ENCODE measurements around the gene XRCC3. TPM values are rescaled to one million over a fixed set of nuclear protein-coding genes. Genes with fewer than 3 reads are reported as not detected.

Gene XRCC3
- total RNA-seq, 6 donors from 2014 or later: 2.4 to 16.8 (median 5.8) TPM

- peaks cover 0 to 21% (median 12%) of the 10 kb centered on the region in 4 donors for H3K4me1 ChIP-seq
- H3K36me3 ChIP-seq: peaks cover 17 to 82% (median 55%) of the 10 kb centered on the region in 4 donors
- H3K4me3 ChIP-seq: no peak overlapping the region
- TF ChIP-seq POLR2A (IDR thresholded peaks at IDR 0.05) (no peak), POLR2AphosphoS5 (IDR thresholded peaks at IDR 0.05) (no peak), EP300 (IDR thresholded peaks at IDR 0.05) (no peak)
- TF ChIP-seq, protein P1, sequence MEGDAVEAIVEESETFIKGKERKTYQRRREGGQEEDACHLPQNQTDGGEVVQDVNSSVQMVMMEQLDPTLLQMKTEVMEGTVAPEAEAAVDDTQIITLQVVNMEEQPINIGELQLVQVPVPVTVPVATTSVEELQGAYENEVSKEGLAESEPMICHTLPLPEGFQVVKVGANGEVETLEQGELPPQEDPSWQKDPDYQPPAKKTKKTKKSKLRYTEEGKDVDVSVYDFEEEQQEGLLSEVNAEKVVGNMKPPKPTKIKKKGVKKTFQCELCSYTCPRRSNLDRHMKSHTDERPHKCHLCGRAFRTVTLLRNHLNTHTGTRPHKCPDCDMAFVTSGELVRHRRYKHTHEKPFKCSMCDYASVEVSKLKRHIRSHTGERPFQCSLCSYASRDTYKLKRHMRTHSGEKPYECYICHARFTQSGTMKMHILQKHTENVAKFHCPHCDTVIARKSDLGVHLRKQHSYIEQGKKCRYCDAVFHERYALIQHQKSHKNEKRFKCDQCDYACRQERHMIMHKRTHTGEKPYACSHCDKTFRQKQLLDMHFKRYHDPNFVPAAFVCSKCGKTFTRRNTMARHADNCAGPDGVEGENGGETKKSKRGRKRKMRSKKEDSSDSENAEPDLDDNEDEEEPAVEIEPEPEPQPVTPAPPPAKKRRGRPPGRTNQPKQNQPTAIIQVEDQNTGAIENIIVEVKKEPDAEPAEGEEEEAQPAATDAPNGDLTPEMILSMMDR (IDR thresholded peaks at IDR 0.05): no peak
- DNase-seq (no peak), ATAC-seq (ENCODE audit: low FRiP score in 2 of 2) (no peak)
- 93 to 94% methylated on average over 16 to 23 of the region's 23 CpGs for WGBS, 2 donors
- H3K27ac ChIP-seq: no peak overlapping the region
- no peaks in the 10 kb centered on the region for H3K9me3 ChIP-seq
- no peaks in the 10 kb centered on the region for H3K27me3 ChIP-seq
These were observed 19.0 kb upstream of the XRCC3 start for GRCh38 chr14:103734081-103734888.

DNA sequence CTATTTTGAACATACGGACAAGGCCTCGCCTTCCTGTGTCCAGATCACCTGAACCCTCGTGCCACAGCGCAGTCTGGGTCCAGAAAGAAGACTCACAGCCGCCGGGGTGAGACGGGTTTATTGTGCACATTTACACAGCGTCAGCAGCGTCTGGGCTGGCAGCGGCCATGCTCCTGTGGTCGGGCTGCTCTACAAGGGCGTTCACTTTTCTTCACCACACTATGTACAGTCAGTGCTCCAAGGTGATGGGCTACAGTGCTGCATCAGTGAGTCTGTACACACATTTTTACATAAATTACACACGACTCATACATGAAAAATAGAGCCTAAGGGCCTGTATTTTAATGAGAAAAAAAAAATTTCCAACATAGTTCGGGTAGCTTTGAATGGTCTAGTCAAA lies 18.4 kb upstream of the XRCC3 start:
- WGBS, 2 donors: 91 to 92% methylated on average over 14 of the region's 14 CpGs
- TF ChIP-seq POLR2AphosphoS5 (IDR thresholded peaks at IDR 0.05): no peak
- TF ChIP-seq, protein P1 (IDR thresholded peaks at IDR 0.05): no peak
- TF ChIP-seq POLR2A (IDR thresholded peaks at IDR 0.05): no peak
- TF ChIP-seq EP300 (IDR thresholded peaks at IDR 0.05): no peak
- no peaks in the 10 kb centered on the region for H3K27me3 ChIP-seq
- DNase-seq (no peak), ATAC-seq (ENCODE audit: low FRiP score in 2 of 2) (no peak)
- H3K4me3 ChIP-seq: no peak overlapping the region
- H3K9me3 ChIP-seq: no peaks in the 10 kb centered on the region
- H3K4me1 ChIP-seq: peaks cover 0 to 22% (median 16%) of the 10 kb centered on the region in 4 donors
- H3K27ac ChIP-seq: no peak overlapping the region
- peaks cover 22 to 82% (median 55%) of the 10 kb centered on the region in 4 donors for H3K36me3 ChIP-seq

DNA sequence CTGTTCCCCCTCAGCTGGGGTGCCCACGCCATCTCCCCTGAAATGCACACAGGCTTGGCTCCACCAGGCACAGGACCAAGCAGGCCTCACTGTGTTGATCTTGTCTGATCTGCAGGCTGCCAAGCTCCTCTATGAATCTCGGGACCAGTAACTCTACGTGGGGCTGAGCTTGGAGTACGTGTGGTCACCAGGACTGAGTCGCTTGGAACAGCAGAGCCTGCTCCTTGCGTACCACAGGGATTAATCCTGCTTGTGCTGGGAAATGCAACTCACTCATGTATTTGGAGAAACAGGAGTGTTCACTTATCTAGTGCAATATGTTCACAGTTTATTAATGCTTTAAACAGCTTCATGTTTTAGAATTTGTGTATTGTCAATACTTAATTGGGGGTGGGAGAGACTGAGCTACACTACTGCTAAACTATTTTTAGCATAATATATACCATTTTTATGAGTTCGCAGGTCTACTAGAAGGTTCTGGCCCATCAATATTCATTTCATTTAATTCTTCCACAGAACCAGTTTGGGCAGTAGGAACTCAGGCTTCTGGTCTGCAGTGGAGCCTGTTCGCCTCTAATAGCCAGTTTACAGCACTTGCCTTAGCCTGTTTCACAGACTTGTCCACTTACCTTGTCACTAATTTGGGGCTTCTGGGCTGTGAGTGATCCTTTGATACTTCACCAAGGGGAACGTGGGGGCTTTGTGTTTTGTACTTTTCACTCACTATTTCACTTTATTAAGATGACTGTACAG lies 17.8 kb upstream of the XRCC3 start:
- no peak for TF ChIP-seq POLR2A (IDR thresholded peaks at IDR 0.05)
- TF ChIP-seq POLR2AphosphoS5 (IDR thresholded peaks at IDR 0.05): no peak
- TF ChIP-seq EP300 (IDR thresholded peaks at IDR 0.05): no peak
- TF ChIP-seq, protein P1 (IDR thresholded peaks at IDR 0.05): no peak
- ATAC-seq (ENCODE audit: low FRiP score in 2 of 2) (no peak), DNase-seq (no peak)
- peaks cover 22 to 82% (median 54%) of the 10 kb centered on the region in 4 donors for H3K36me3 ChIP-seq
- H3K9me3 ChIP-seq: no peaks in the 10 kb centered on the region
- WGBS, 2 donors: 90 to 91% methylated on average over 8 to 9 of the region's 9 CpGs
- peaks cover 3 to 28% (median 19%) of the 10 kb centered on the region in 4 donors for H3K4me1 ChIP-seq
- no peak overlapping the region for H3K27ac ChIP-seq
- no peak overlapping the region for H3K4me3 ChIP-seq
- H3K27me3 ChIP-seq: no peaks in the 10 kb centered on the region

DNA sequence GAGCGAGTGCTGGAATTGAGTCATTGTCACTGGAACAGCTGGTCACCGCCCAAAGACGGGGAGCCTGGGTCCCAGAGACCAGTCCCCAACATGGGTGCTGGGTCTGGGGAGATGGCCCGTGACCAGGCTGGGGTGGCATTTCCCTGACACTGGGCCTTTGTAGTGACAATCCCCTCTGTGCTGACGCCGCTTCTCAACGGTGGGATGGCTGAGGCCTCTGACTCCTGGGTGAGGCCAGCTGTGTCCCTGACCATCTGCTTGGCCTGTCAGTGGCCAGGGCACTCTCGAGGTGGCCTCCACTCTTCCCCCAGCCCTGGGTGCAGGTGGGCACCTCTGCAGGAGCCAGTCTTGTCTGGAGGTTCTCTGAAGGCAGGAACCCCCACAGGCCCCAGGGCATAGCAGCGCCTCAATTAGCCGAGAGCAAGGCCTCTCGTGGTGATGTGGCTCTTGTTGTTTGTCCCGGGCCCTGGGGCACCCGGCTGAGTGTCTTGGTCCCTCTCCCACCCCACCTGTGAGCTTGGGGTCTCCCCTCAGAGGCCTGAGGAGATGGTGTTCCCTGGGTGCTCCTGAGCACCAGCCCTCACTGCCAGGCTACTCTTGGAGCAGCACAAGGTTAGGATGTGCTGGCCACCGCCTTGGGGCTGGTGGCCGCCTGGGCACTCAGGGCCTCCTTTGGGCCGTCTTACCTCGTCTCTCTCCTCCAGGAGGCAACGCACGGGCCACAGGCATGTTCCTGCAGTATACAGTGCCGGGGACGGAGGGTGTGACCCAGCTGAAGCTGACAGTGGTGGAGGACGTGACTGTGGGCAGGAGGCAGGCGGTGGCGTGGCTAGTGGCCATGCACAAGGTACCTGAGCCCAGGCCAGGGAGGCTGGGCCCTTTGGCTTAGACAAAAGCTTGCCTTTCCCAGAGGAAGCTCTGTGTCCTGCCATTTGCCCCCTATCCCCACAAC lies 16.9 kb upstream of the XRCC3 start:
- DNase-seq (no peak), ATAC-seq (ENCODE audit: low FRiP score in 2 of 2) (no peak)
- WGBS, 2 donors: 88 to 94% methylated on average over 5 to 23 of the region's 24 CpGs
- Histone ChIP-seq H3K27me3 (no peaks in the 10 kb centered on the region), H3K4me3 (no peak overlapping the region), H3K4me1 (peaks cover 3 to 31% (median 21%) of the 10 kb centered on the region in 4 donors), H3K27ac (no peak overlapping the region), H3K9me3 (no peaks in the 10 kb centered on the region), H3K36me3 (peaks cover 22 to 75% (median 54%) of the 10 kb centered on the region in 4 donors)
- TF ChIP-seq, protein P1 (IDR thresholded peaks at IDR 0.05): no peak
- TF ChIP-seq EP300 (IDR thresholded peaks at IDR 0.05) (no peak), POLR2AphosphoS5 (IDR thresholded peaks at IDR 0.05) (no peak), POLR2A (IDR thresholded peaks at IDR 0.05) (no peak)

Data from upper lobe of left lung (tissue), 6 donors.